HepG2 (cell line): ENCODE results near the gene KCNRG. TPM values are rescaled to one million over a fixed set of nuclear protein-coding genes. Genes with fewer than 3 reads are reported as not detected.

Experiments used
- AKNA ChIP-seq: sonication (generic); formaldehyde crosslinking; IDR thresholded peaks from 2 replicates; pipeline ENCODE4 v1.4.0; 2020; ENCODE audit warnings: missing genetic modification reagents, borderline replicate concordance
- CENPT ChIP-seq: sonication (generic); formaldehyde crosslinking; IDR thresholded peaks from 2 replicates; pipeline ENCODE4 v1.8.0; 2022; ENCODE audit warnings: low read depth, mild to moderate bottlenecking, moderate library complexity, missing genetic modification reagents
- DRAP1 ChIP-seq: IDR thresholded peaks from 2 replicates; pipeline ENCODE4 v1.6.1; 2016; ENCODE audit warnings: missing genetic modification reagents, missing compliant biosample characterization
- ZFYVE20 ChIP-seq: sonication (generic); formaldehyde crosslinking; IDR thresholded peaks from 2 replicates; pipeline ENCODE4 v1.8.0; 2023; ENCODE audit warnings: low read depth, mild to moderate bottlenecking, moderate library complexity, missing genetic modification reagents, borderline replicate concordance
- ZNF17 ChIP-seq: sonication (generic); formaldehyde crosslinking; IDR thresholded peaks from 2 replicates; pipeline ENCODE4 v1.5.0; 2020; ENCODE audit warnings: mild to moderate bottlenecking, missing genetic modification reagents
- ZSCAN12 ChIP-seq: sonication (generic); formaldehyde crosslinking; IDR thresholded peaks from 2 replicates; pipeline ENCODE4 v1.9.0; 2021; ENCODE audit warnings: mild to moderate bottlenecking, missing genetic modification reagents
- polyA plus RNA-seq, 8 experiments: library from polyadenylated mRNA; depleted of rRNA in 3 of 8; stranded (reverse) in 7 of 8; unstranded in 1 of 8; fragments of >200 nt; fragmentation: Illumina TruSeq in 4 of 8; extraction: Trizol in 4 of 8; gene quantifications; 2 replicates each; pipeline versions ENCODE4 v1.2.1 to v1.2.3, GENCODE V29; 2011 to 2016; ENCODE audit warnings: low read depth in 4 of 8, missing spikeins in 1 of 8, mixed read lengths in 1 of 8; ENCODE audit not compliant: insufficient read depth in 1 of 8
- total RNA-seq, 5 experiments: library from RNA; depleted of rRNA; stranded (reverse); fragments of >200 nt; fragmentation: Illumina TruSeq; extraction: Trizol; gene quantifications; 2 replicates each; pipeline ENCODE4 v1.2.3, GENCODE V29; 2016; ENCODE audit warnings: low read depth in 1 of 5

KCNRG gene
- total and polyA plus RNA-seq, 2 of the 13 experiments (the other 11 are each of a cell fraction or from before 2014, with no cell fraction given): 1.0 to 1.5 TPM

DNA sequence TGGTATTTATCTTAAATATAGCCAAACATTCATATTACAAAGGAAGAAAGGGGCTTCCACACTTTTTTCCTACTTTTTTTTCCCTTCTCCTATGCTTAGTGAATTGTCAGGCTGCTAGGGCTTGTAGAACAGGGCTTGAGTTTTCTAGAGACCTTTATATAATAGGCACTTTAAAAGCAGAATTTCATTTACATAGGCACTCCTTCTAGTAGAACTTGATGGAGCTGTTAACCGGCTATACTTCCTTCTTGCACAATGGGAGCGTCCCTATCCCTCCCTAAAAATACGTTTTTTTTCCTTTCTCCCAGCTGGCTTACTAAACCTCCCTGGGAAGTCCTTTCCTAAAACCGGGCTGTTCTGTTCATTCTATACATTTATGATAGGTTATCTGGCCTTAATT is 17.3 kb upstream of the KCNRG start (continued):
- TF ChIP-seq AKNA (no peak), ZFYVE20 (CRISPR knock-in tag) (no peak), CENPT (no peak), ZNF17 (no peak), DRAP1 (CRISPR knock-in tag) (no peak), ZSCAN12 (CRISPR knock-in tag) (no peak)
